VCaP (cell line): ENCODE results near the gene CASKIN1.
A peak's percentile ranks its signal among the peaks of the same experiment; 100 is the strongest.

ENCODE experiments used
- H3K27ac ChIP-seq: fragments of 450-650 bp; 2 replicates; pipeline ENCODE4 v1.5.1; 2017
- TF ChIP-seq, protein P1 (sequence below): fragments of 450-650 bp; conservative IDR thresholded peaks from 2 replicates; pipeline ENCODE4 v1.5.1; 2017; ENCODE audit warnings: mild to moderate bottlenecking, moderate library complexity

CASKIN1 gene

DNA sequence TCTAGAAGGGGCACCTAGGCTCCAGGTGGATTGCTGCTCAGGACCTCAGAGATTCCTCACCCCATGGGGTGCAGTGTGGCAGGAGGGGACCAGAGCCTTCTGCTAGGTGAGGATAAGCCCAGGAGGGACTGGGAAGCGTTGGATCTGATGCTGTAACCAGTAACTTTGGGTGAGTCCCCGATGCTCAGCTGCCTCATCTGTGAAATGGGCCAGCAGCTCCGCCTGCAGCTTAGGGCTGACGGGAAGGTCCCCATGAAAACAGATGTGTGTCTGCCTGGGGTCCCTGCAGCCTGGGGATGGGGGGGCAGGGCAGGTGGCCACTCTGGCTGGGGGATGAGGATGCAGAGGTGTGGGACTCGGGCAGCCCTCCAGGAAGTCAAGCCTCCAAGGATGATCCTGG is 2.7 kb upstream of the CASKIN1 start:
- TF ChIP-seq, protein P1, sequence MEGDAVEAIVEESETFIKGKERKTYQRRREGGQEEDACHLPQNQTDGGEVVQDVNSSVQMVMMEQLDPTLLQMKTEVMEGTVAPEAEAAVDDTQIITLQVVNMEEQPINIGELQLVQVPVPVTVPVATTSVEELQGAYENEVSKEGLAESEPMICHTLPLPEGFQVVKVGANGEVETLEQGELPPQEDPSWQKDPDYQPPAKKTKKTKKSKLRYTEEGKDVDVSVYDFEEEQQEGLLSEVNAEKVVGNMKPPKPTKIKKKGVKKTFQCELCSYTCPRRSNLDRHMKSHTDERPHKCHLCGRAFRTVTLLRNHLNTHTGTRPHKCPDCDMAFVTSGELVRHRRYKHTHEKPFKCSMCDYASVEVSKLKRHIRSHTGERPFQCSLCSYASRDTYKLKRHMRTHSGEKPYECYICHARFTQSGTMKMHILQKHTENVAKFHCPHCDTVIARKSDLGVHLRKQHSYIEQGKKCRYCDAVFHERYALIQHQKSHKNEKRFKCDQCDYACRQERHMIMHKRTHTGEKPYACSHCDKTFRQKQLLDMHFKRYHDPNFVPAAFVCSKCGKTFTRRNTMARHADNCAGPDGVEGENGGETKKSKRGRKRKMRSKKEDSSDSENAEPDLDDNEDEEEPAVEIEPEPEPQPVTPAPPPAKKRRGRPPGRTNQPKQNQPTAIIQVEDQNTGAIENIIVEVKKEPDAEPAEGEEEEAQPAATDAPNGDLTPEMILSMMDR = no peak
- no peak overlapping the region for H3K27ac ChIP-seq

- TF ChIP-seq, protein P1 = no peak
- no peak overlapping the region for H3K27ac ChIP-seq
Measured at GRCh38 chr16:2198283-2198682, 1.9 kb upstream of the CASKIN1 start.

DNA sequence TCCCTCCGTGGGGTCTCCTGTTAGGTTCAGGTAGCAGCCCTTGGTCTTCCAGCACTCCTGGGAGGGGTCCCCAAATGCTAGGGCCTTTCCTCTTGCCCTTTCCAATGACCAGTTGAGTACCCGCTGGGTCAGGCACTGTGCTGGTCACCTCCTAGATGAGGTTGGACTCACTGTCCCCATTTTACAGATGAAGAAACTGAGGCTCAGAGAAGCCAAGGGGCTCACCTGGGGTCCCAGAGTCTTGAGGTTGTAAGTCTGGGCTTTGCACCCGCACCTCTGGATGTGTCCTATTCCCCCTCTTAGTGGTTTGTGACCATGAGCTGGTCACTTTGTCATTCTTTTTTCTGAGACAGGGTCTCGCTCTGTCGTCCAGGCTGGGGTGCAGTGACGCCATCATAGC is 1.4 kb upstream of the CASKIN1 start:
- TF ChIP-seq, protein P1 = no peak
- H3K27ac ChIP-seq = no peak overlapping the region

- TF ChIP-seq, protein P1 = no peak
- H3K27ac ChIP-seq = peak overlapping the region; percentile 64; the same call in 1 of the 2 replicates
Measured at GRCh38 chr16:2196981-2197511, 641 bp upstream of the CASKIN1 start.

- TF ChIP-seq, protein P1 = no peak
- peak overlapping the region; percentile 64 for H3K27ac ChIP-seq
Measured at GRCh38 chr16:2195322-2196161, 863 bp downstream of the CASKIN1 start.

DNA sequence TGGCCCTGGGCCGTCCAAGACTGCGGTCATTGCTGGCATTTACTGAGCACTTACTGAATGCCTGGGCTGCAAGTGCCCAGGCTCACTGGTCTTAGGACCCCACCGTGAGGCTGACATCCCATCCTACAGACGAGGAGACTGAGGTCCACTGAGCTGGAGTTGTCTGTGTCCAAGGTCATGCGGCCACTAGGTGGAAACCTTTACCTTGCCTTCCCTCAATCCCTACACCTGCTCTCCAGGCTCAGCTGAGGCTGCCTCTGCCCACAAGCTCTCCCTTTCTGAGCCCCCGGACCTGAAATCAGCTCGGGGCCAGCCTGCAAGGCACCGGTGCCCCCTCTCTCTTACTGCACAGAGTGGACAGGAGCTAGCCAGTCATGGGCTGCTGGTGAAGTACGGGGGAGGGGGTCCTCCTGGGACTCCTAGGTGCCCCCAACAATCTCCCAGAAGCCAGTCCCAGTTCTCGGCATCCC is 1.5 kb downstream of the CASKIN1 start:
- TF ChIP-seq, protein P1 = peak; percentile 69

GRCh38 chr16:2194166-2194834 is 2.1 kb downstream of the CASKIN1 start:
- TF ChIP-seq, protein P1 = no peak
- no peak overlapping the region for H3K27ac ChIP-seq

More for the DNA sequence above, 1.5 kb downstream of the CASKIN1 start:
- H3K27ac ChIP-seq = peak overlapping the region; percentile 64; the same call in 1 of the 2 replicates
